DOHH2 (cell line): Measurements from ENCODE around the gene NCLN.
"Not testable (repeated sequence)": the region's sequence is repeated elsewhere in the genome, so short reads cannot be mapped to it uniquely, and the experiment has no call there.

Experiments used
- EZH2phosphoT487 ChIP-seq: fragments of 200-600 bp; sonication (generic); IDR thresholded peaks from 2 replicates; pipeline ENCODE4 v1.6.1; 2017; ENCODE audit warnings: borderline replicate concordance, mild to moderate bottlenecking, antibody characterized with exemption, low read length, moderate library complexity, mixed read lengths
- TF ChIP-seq, protein P1 (sequence below): fragments of 200-600 bp; sonication (generic); IDR thresholded peaks from one replicate; pipeline ENCODE4 v1.5.1; 2014; ENCODE audit warnings: antibody characterized with exemption, mild to moderate bottlenecking, low read depth, low read length; ENCODE audit not compliant: poor library complexity, severe bottlenecking

DNA sequence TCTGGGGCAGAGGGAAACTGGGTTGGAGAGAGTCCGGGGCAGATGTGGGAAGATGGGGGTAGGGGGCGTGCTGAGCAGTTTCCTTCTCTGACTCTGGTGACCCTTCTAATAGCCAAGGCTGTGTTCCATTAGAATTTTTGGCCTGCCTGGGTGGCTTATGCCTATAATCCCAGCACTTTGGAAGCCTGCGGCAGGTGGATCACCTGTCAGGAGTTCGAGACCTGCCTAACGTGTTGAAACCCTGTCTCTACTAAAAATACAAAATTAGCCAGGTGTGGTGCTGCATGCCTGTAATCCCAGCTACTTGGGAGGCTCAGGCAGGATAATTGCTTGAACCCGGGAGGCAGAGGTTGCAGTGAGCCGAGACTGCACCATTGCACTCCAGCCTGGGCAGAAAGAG, 17.2 kb downstream of the NCLN start:
- TF ChIP-seq, protein P1, sequence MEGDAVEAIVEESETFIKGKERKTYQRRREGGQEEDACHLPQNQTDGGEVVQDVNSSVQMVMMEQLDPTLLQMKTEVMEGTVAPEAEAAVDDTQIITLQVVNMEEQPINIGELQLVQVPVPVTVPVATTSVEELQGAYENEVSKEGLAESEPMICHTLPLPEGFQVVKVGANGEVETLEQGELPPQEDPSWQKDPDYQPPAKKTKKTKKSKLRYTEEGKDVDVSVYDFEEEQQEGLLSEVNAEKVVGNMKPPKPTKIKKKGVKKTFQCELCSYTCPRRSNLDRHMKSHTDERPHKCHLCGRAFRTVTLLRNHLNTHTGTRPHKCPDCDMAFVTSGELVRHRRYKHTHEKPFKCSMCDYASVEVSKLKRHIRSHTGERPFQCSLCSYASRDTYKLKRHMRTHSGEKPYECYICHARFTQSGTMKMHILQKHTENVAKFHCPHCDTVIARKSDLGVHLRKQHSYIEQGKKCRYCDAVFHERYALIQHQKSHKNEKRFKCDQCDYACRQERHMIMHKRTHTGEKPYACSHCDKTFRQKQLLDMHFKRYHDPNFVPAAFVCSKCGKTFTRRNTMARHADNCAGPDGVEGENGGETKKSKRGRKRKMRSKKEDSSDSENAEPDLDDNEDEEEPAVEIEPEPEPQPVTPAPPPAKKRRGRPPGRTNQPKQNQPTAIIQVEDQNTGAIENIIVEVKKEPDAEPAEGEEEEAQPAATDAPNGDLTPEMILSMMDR, result not testable (repeated sequence)
- TF ChIP-seq EZH2phosphoT487, result not testable (repeated sequence)
